Suprapubic skin (tissue), 3 donors: ENCODE measurements around the gene GATA1.

Experiments used
- CTCF ChIP-seq, 2 donors: fragments of 200-600 bp in 1 of 2; fragments of 450-650 bp in 1 of 2; sonication (generic) in 1 of 2; IDR thresholded peaks; one replicate each; pipeline ENCODE4 v1.5.1; 2016 to 2019; ENCODE audit warnings: antibody characterized with exemption in 2 of 2, mild to moderate bottlenecking in 1 of 2, moderate library complexity in 1 of 2
- EP300 ChIP-seq: sonication (generic); formaldehyde crosslinking; IDR thresholded peaks from one replicate; pipeline ENCODE4 v1.6.1; 2017; ENCODE audit warnings: antibody characterized with exemption
- POLR2A ChIP-seq, 2 donors: fragments of 450-650 bp; IDR thresholded peaks; one replicate each; pipeline ENCODE4 v1.6.1; 2017; ENCODE audit warnings: antibody characterized with exemption in 2 of 2, mild to moderate bottlenecking in 2 of 2, moderate library complexity in 2 of 2

DNA sequence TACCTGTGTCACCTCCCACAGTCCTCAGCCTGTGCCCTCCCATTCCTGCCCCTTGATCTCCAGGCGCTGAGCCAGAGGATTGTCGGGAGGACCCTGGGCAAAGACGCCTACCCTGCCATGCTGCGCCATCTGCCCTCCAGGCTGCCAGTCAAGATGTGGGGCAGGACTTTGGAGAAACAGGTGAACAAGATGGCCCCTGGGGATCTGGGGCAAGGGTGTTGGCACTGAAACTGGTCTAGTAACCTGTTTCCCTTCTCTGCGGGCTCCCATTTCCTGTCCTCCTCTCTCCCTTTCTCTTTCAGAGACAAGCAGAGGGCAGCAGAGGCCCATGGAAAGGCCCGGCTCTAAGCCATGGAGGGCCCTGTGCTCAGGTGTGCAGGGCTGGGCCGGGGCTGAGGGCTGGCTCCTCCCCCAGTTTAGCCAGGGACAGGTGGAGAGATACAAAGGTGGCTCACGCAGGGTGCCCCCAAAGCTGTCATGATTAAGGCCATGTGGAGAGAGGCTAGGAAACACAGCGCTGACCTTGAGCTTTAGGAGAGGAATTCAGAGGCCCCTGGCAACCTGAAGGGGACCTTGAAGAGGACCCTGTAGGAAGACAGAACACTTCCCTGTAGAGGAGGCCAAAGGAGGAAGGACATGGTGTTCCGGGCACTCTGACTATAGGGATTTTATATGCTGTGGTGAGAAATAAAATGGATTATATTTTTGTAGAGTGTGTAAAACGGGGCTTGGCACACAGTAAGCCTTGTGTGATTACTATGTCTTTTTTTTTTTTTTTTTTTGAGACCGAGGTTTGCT is 24.5 kb upstream of the GATA1 start, which contains the start of gene GLOD5:
- TF ChIP-seq POLR2A (IDR thresholded peaks at IDR 0.05) (no peak), CTCF (IDR thresholded peaks at IDR 0.05) (peak in 1 of 2 donors; percentile 33), EP300 (no peak)
